Muscle layer of colon (tissue), 2 donors: ENCODE measurements around the gene ADARB2.
"Not testable (repeated sequence)": the region's sequence is repeated elsewhere in the genome, so short reads cannot be mapped to it uniquely, and the experiment has no call there.

Source experiments
- H3K27ac ChIP-seq: one replicate; pipeline ENCODE4 v1.7.0; 2013; ENCODE audit warnings: low read depth, mild to moderate bottlenecking, low read length, moderate library complexity
- H3K27me3 ChIP-seq, 2 donors: one replicate each; pipeline ENCODE4 v1.7.0; 2013; ENCODE audit warnings: low read length in 2 of 2, mild to moderate bottlenecking in 2 of 2; ENCODE audit not compliant: insufficient read depth in 2 of 2, control insufficient read depth in 1 of 2
- H3K36me3 ChIP-seq: one replicate; pipeline ENCODE4 v1.7.0; 2013; ENCODE audit warnings: mild to moderate bottlenecking, low read length; ENCODE audit not compliant: insufficient read depth
- H3K4me1 ChIP-seq: one replicate; pipeline ENCODE4 v1.7.0; 2013; ENCODE audit warnings: mild to moderate bottlenecking, low read length; ENCODE audit not compliant: insufficient read depth
- H3K4me3 ChIP-seq, 2 donors: one replicate each; pipeline ENCODE4 v1.7.0; 2013; ENCODE audit warnings: low read length in 2 of 2, low read depth in 1 of 2, mild to moderate bottlenecking in 1 of 2, moderate library complexity in 1 of 2
- H3K9ac ChIP-seq: one replicate; pipeline ENCODE4 v1.7.0; 2013; ENCODE audit warnings: low read length
- H3K9me3 ChIP-seq: one replicate; pipeline ENCODE4 v1.7.0; 2013; ENCODE audit warnings: mild to moderate bottlenecking, low read length
- donor health status: abdominal sarcoma.
- donor health status: Adenocarcinoma of cecum.

ADARB2 gene

GRCh38 chr10:1461016-1461415, 276.3 kb downstream of the ADARB2 start:
- H3K9me3 ChIP-seq, result no peaks in the 10 kb centered on the region
- H3K27me3 ChIP-seq, result no peaks in the 10 kb centered on the region
- H3K9ac ChIP-seq, result no peak overlapping the region
- no peaks in the 10 kb centered on the region for H3K36me3 ChIP-seq
- H3K4me3 ChIP-seq, result no peak overlapping the region
- no peaks in the 10 kb centered on the region for H3K4me1 ChIP-seq
- no peak overlapping the region for H3K27ac ChIP-seq

- not testable (repeated sequence) for H3K9me3 ChIP-seq, H3K4me1 ChIP-seq
These were observed 277.7 kb downstream of the ADARB2 start for GRCh38 chr10:1459664-1460063.

GRCh38 chr10:1454951-1455350, 282.4 kb downstream of the ADARB2 start:
- no peak overlapping the region for H3K9ac ChIP-seq
- H3K4me1 ChIP-seq, result no peaks in the 10 kb centered on the region
- no peak overlapping the region for H3K27ac ChIP-seq
- H3K4me3 ChIP-seq, result no peak overlapping the region
- no peaks in the 10 kb centered on the region for H3K9me3 ChIP-seq
- no peaks in the 10 kb centered on the region for H3K36me3 ChIP-seq
- peaks cover 0 to 5% of the 10 kb centered on the region in 2 donors for H3K27me3 ChIP-seq

More at GRCh38 chr10:1459664-1460063, 277.7 kb downstream of the ADARB2 start:
- not testable (repeated sequence) for H3K36me3 ChIP-seq, H3K27ac ChIP-seq, H3K27me3 ChIP-seq, H3K4me3 ChIP-seq, H3K9ac ChIP-seq

- Histone ChIP-seq H3K36me3 (no peaks in the 10 kb centered on the region), H3K27ac (no peak overlapping the region), H3K27me3 (peaks cover 0 to 5% of the 10 kb centered on the region in 2 donors), H3K4me3 (no peak overlapping the region), H3K4me1 (no peaks in the 10 kb centered on the region), H3K9me3 (no peaks in the 10 kb centered on the region), H3K9ac (no peak overlapping the region)
These were observed 282.9 kb downstream of the ADARB2 start for GRCh38 chr10:1454428-1454827.

GRCh38 chr10:1452777-1453176, 284.5 kb downstream of the ADARB2 start:
- no peaks in the 10 kb centered on the region for H3K36me3 ChIP-seq
- H3K4me3 ChIP-seq, result no peak overlapping the region

GRCh38 chr10:1451941-1452340, 285.4 kb downstream of the ADARB2 start:
- Histone ChIP-seq H3K9me3 (no peaks in the 10 kb centered on the region), H3K27me3 (peaks cover 0 to 5% of the 10 kb centered on the region in 2 donors), H3K4me1 (no peaks in the 10 kb centered on the region), H3K27ac (no peak overlapping the region), H3K4me3 (no peak overlapping the region), H3K9ac (no peak overlapping the region), H3K36me3 (no peaks in the 10 kb centered on the region)

More at GRCh38 chr10:1452777-1453176, 284.5 kb downstream of the ADARB2 start:
- no peak overlapping the region for H3K9ac ChIP-seq
- no peak overlapping the region for H3K27ac ChIP-seq
- H3K9me3 ChIP-seq, result no peaks in the 10 kb centered on the region
- peaks cover 0 to 5% of the 10 kb centered on the region in 2 donors for H3K27me3 ChIP-seq
- H3K4me1 ChIP-seq, result no peaks in the 10 kb centered on the region

- peaks cover 0 to 5% of the 10 kb centered on the region in 2 donors for H3K27me3 ChIP-seq
- no peak overlapping the region for H3K27ac ChIP-seq
- no peak overlapping the region for H3K4me3 ChIP-seq
These were observed 285.9 kb downstream of the ADARB2 start for GRCh38 chr10:1451362-1451888.

GRCh38 chr10:1449572-1450205, 287.6 kb downstream of the ADARB2 start:
- H3K27ac ChIP-seq, result no peak overlapping the region
- H3K9ac ChIP-seq, result no peak overlapping the region
- H3K27me3 ChIP-seq, result peaks cover 0 to 5% of the 10 kb centered on the region in 2 donors
- H3K9me3 ChIP-seq, result no peaks in the 10 kb centered on the region
- H3K4me3 ChIP-seq, result no peak overlapping the region
- H3K4me1 ChIP-seq, result no peaks in the 10 kb centered on the region
- H3K36me3 ChIP-seq, result no peaks in the 10 kb centered on the region

More at GRCh38 chr10:1451362-1451888, 285.9 kb downstream of the ADARB2 start:
- H3K36me3 ChIP-seq, result no peaks in the 10 kb centered on the region
- no peak overlapping the region for H3K9ac ChIP-seq
- no peaks in the 10 kb centered on the region for H3K4me1 ChIP-seq
- H3K9me3 ChIP-seq, result no peaks in the 10 kb centered on the region

- H3K9me3 ChIP-seq, result no peaks in the 10 kb centered on the region
- H3K27me3 ChIP-seq, result peaks cover 0 to 5% of the 10 kb centered on the region in 2 donors
- H3K36me3 ChIP-seq, result no peaks in the 10 kb centered on the region
- no peak overlapping the region for H3K27ac ChIP-seq
- H3K9ac ChIP-seq, result no peak overlapping the region
- no peaks in the 10 kb centered on the region for H3K4me1 ChIP-seq
- no peak overlapping the region for H3K4me3 ChIP-seq
These were observed 288.3 kb downstream of the ADARB2 start for GRCh38 chr10:1449021-1449420.

- Histone ChIP-seq H3K27ac (no peak overlapping the region), H3K9ac (no peak overlapping the region), H3K4me1 (no peaks in the 10 kb centered on the region), H3K9me3 (no peaks in the 10 kb centered on the region), H3K4me3 (no peak overlapping the region), H3K36me3 (no peaks in the 10 kb centered on the region), H3K27me3 (peaks cover 0 to 5% of the 10 kb centered on the region in 2 donors)
These were observed 288.9 kb downstream of the ADARB2 start for GRCh38 chr10:1448252-1448930.

GRCh38 chr10:1444826-1445225, 292.5 kb downstream of the ADARB2 start:
- H3K27ac ChIP-seq, result no peak overlapping the region
- no peaks in the 10 kb centered on the region for H3K9me3 ChIP-seq
- no peak overlapping the region for H3K4me3 ChIP-seq
- no peaks in the 10 kb centered on the region for H3K27me3 ChIP-seq
- H3K9ac ChIP-seq, result no peak overlapping the region
- no peaks in the 10 kb centered on the region for H3K4me1 ChIP-seq
- H3K36me3 ChIP-seq, result no peaks in the 10 kb centered on the region
